HG03520 (cell line): ENCODE measurements around the gene DIS3L2.
"Not testable (repeated sequence)": the region's sequence is repeated elsewhere in the genome, so short reads cannot be mapped to it uniquely, and the experiment has no call there.

Experiments used
- ATAC-seq: cut with Tn5 transposase; IDR thresholded peaks from one replicate; pipeline ENCODE4 v1.9.1; 2021; ENCODE audit warnings: mild to moderate bottlenecking, moderate library complexity; ENCODE audit not compliant: unreplicated experiment

The DIS3L2 gene

DNA sequence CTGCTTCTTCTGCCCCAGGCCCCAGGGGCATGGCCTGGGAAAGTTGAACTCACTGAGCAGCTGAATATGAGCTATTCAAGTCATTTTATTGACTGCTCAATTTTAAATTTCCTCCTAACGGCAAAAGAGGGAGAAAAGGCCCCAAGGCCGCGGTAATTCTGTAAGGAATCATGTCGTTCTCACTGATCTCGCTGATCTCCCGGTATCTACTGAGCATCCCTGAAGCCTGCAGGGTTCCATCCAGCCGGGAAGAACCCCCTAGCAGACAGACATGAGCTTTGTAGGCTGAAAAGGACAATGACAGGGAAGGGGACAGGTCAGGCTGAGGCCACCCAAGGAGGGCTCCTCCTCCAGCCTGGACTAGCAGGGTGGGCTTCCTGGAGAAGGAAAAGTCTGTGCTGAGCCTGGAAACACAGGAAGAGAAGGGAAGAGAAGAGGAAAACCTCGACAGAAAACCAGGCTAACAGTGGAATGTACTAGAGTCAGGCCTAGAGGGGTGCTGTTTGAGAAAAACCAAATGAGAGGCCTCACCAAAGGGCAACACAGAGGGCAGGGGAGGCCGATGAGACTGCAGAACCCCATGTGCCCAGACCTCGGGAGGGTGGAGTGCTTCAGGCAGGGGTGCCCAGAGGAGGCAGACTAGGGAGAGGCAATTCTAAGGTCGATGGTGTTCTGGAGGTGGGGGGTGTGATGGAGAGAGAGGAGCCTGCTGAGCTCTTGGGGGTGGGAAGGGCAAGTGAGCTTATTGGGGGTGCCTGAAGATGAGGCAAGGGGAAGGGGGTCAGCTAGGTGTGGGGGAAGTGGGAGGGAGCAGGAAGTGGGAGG lies 32.4 kb upstream of the DIS3L2 start:
- no peak for ATAC-seq

DNA sequence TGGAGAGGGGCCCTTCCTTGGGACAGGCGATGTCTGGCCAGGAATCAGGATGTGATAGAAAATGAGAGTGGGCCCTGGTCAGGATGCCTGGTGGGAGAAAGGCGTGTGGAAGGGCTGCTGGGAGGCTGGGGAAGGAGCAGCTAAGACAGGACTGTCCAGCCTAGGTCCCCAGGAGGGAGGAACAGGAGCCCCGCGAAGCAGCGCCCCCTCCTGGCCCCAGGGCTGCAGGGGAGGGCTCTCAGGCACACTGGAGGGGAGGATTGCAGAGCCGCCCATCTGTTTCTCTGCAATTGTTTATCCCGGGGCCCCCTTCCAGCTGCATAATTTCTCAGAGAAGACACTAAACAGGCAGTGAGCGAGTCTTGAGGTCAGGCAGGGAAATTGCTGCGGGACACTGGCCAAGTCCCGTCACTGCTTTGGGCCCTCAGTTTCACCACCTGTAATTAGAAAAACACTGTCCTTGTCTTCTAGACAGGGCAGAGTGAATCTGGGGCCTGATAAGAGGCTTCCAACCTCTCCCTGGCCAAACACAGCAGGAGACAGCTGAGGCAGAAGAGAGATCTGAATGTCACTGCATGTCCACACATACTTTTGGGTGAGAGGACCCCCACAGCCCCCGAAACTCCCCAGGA lies 31.4 kb upstream of the DIS3L2 start:
- no peak for ATAC-seq

DNA sequence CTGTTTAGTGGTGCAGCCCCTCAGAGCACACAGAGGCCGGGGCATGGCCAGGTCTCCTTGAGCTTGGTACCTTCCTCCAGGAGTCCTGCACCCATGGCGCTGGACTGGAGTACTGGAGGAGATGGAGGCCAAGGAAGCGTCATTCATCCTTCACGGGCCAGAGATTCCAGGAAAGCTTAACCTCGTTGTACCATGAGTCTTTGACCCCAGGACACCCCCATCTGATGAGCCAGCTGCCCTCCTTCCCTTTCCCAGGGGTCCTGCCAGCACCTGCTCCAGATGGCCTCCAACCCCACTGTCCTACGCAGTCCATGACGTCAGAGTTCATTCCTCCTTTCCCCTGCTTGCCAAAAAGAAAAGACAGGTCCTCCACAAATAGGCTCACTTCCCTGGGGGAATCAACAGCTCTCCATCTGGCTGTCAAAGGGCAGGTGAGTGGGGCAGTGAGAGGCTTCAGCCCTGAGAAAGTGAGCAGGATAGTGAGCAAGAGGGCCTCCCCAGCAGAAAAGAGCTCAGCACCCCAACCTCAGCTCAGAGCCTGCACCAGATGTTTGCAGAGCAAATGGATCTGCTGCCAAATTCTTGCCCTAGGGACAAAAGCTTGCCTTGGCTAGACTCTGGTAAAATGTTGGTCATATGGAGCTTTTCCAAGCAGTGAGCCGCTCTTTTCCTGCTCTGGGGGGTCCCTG lies 30.8 kb upstream of the DIS3L2 start:
- no peak for ATAC-seq

DNA sequence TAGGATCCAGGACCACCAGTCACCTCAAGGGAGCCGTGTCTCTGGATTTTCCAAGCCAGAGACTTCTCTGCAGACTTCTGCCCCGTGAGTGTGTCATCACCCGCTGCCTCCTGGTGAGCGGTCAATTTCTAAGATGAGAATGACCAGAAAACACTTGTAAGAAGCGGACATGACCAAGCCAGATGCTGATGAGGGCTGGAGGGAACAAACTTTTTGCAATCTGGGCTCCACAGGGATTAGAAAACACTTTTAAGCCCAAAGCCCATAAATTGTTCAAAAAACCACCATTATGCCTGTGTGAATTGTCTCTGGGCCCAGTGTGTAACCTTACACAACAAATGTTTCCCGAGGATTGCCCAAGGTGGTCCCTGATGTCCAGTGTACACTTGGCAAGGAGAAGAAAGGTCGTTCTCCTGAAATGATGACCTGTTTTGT lies 30.0 kb upstream of the DIS3L2 start:
- ATAC-seq, result no peak

DNA sequence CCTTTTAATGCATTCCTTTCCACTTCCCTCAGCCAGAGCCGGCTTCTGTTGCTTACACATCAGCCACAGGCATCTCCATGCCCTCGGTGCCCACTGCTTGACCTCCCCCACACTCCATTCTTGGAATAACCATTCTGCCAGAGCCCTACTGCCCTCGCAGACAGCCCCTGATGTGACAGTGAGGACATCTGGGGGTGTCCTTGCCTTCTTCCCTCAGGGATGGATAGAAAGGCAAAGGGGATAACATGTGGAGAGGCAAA lies 28.9 kb upstream of the DIS3L2 start:
- ATAC-seq, result no peak

DNA sequence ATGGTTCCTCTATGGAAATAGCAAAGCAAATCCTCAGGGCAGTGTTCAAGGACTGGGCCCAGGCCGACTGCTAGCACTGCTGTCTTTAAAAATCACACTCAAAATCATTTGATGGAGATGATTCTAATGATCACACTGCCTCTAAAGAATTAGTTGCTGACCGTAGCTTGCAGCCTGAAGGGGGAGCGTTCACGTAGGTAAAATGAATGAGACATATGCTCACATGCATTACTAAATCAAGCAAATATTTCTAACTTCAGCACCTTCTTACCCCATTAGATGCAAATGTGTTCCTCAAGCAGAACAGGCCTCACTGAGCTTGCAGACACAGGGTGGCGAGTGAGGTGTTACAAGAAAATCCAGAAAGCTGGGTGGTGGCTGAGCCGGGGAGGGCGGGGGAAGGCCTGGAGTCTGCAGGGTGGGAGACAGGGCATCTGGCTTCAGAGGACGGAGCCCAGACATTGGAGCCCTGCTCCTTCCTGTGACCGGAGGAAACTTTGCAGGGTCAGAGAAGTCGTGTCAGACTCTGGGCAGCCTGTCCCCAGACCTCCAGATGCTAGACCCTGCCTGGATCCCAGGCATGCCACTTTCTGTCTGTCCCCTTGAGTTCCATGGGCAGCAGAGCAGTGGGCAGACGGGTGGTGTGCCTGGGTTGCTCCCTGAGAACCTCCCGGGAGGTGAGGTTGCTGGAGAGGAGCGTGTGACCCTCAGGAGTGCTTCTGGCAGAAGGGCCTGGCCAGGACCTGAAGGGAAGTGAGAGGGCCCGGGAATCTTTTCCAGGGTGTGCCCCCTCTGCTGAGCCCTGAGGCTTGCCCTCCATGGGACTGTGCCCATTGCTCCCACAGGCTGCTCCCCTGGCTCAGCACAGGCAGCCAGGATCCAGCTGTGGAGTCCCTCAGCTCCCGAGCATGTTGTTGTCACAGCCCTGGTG lies 28.3 kb upstream of the DIS3L2 start:
- ATAC-seq, result no peak

DNA sequence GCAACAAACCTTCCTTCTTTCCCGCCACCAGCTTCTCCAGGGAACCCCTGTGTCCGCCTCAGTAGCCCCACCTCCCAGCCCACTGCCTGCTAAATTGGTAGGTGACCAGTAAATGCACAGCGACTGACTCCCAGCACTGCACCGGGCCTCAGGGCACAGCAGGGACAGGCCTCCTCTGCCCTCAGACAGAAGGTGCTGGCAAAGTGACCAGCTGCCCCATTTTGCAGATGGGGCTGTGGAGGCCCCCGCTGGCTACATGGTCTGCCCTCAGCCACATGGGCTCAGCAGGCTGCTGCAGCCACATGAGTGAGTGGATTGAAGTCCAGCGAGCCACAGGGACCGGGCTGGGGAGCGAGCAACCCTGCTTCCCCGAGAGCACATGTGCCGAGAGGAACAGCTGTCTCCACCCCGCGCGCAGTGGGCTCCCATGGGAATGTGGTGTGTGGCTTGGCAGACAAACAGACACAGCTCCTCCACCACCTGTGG lies 27.6 kb upstream of the DIS3L2 start:
- no peak for ATAC-seq

DNA sequence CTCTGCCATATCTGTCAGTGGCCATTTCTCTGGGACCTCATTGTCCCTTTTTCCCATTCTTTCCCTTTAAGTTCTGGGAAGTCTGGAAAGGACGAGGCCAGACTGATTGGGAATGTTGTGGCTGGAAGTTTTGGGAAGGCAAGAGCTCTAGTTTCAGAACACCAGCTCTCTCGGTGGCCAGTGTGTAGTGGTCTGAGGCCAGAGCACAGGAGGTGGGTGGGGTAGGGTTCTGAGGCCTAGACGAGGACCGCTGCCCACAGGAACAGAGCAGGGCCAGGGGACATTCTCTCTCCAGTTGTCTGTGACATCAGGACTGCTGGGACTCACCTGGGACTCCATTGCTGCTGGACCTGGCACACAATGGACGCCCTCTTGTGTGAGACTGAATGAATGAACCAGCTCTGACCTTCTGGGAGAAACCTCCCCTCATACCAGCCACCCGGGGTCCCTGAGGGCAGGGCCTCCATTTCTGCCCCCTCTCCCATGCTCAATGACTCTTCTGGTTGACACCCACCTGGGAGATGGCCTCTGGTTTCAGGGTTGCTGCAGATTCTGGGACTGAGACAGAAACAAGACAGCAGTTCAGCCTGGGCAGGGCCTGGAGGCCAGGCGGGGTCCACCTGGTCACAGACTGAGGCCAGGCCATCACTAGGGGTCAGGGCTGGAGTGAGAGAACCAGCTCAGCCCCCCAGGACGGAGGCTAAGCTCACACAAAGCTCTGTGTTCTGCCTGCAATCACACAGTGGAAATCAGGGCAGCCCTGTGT lies 26.9 kb upstream of the DIS3L2 start:
- ATAC-seq, result no peak

DNA sequence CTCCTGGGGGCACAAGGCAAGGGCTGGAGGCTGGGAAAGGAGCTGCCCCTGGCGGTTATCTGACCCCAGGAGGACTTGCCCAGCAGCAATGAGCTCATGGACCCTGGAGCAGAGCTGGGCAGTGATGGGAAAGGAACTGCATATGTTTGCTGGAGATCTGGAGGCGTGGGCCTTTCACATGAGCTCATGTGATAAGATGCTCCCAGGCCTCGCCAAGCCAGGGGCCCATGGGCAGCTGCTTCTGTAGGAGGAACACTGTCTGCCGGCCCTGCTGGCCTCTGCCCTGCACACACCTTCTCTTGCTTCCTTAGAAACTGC lies 26.3 kb upstream of the DIS3L2 start:
- ATAC-seq, result no peak

DNA sequence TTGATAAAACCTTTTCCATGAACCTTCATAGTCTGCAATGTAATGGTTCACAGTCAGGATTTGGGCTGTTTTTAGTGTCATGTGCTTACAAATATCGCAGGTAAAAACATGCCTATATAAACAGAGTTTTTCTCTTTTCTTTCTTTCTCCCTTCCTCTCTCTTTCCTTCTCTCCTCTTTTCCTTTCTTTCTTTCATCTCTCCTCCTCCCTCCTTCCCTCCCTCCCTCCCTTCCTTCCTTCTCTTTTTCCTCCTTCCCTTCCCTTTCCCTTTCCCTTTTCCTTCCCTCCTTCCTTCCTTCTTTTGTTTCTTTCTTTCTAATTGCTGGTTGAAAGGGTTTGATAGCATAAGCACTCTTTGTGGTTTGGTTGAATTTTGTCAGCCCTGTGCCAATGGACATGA lies 25.7 kb upstream of the DIS3L2 start:
- no peak for ATAC-seq

DNA sequence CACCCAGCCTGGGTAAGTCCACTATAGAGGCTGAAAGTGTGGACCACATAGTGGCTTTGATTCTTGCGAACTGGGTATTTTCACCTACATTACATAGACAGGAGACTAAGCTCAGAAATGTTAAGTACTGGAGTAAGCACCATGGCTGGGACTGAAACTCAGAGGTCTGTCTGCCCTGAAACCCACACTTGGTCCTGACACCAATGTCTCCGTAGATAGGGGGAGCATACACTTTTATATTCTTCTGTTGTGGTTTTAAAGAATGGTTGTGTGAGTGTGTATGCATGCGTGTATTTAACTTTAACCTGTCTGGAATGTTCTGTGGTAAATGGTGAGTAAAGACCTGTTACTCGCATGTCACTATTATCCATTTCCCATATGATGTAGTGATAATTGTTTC lies 25.0 kb upstream of the DIS3L2 start:
- no peak for ATAC-seq

DNA sequence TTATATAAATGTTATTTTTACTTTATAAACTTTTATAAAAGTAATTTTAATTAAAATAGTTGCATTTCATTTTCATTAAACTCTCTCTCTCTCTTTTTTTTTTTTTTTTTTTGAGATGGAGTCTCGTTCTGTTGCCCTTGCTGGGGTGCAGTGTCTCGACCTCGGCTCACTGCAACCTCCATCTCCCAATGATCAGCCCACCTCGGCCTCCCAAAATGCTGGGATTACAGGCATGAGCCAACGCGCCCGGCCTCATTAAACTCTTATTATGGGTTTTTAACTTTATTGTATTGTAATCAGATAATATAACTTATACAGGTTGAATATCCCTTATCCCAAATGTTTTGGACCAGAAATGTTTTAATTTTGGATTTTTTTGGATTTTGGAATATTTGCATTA lies 24.5 kb upstream of the DIS3L2 start:
- ATAC-seq, result no peak

DNA sequence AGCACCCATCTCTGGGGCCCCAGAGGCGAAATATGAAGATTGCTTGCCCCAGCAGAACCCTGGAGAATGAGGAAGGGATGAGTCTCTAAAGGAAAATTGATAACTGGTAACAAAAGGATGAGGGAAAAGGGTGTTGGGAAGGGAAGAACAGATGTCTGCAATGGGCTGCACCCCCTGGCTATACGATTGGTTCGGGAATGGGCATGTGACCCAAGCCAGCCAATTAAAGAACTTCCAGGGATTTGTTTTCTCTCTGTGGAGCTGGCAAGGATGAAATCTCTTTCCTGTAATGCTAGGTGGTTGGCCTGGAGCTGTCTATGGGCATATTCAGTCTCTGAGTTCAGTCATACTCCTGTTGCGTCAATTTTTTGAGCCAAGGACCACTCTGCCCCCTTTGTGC lies 22.5 kb upstream of the DIS3L2 start:
- no peak for ATAC-seq

DNA sequence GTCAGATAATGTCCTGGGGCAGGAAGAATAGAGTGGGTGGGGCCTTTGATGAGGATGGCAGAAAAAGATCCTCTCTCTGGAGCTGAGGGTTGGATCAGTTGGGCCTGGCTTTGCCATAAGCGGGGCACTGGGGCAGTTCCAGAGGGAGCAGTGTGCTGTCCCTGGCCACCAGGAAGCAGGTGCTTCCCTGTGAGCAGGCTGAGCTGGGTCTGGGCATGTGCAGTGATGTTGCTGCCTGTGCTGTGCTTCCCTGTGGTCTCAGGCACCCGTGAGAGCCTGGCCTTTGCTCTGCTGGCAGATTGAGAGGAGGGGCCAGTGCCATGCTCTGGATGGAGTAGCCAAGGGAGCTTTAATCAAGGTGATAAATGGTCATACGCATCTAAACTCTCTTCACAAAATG lies 20.7 kb upstream of the DIS3L2 start:
- ATAC-seq, result no peak

DNA sequence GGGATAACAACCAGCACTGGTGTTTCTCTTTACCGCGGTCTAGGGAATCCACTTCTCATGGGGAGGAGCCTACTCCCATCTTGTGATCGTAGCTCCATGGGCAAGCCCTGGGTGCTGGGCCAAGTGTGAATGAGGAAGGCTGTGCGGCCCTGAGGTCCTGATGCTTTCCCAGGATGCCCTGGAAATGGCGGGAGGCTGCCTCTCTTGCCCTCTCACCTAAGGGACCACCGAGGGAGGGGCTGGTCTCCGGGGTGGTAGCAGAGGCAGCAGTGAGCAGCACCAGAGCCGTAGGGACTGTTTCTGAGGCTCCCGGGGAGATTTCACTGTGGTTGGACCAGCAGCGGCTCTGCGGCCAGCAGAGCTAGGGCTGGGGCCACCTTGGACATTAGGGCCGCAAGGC lies 19.8 kb upstream of the DIS3L2 start:
- ATAC-seq, result no peak

DNA sequence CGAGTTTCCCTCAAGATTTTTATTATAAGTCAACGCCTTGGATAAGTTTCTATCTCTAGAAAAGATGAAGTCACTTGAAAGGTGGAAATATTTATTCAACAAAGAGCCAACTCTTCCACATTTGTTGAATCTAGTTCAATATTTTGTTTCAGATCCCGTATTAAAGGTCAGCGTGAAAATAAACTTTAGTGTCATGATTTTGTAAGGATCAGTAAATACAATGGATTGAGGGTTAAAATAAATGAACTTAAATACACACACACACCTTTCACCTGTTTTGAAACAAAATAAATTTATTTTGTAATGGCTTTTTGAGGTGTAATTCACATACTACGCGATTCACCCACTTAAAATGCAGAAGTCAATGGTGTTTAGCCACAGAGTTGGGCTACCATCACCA lies 19.3 kb upstream of the DIS3L2 start:
- ATAC-seq, result no peak

DNA sequence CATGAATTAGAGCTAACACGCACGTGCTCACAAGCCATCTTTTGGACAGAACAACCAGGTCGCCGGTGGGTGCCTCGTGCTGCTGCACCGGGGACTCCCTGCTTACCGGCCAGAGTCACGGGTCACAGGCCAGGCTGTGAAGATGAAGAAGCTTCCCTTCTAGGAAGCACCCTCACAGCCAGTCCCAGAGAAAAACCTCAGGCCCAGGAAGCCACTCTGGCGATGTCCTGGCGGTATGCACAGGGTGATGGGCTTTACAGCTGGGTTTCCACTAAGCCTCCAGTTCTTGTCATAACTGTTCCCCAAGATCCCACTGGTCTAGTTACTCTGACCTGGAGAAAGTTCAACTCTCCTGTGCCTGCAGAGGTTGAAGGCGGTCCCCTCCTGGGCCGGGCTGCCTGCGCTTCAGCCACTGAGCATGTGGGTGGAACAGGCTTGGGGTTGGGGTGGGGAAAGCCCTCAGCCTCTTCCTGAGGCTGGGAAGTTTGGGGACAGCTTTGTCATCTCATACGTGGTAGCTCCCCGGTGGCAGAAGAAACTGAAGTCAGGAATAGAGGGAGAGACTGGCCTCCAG lies 15.2 kb upstream of the DIS3L2 start:
- no peak for ATAC-seq

DNA sequence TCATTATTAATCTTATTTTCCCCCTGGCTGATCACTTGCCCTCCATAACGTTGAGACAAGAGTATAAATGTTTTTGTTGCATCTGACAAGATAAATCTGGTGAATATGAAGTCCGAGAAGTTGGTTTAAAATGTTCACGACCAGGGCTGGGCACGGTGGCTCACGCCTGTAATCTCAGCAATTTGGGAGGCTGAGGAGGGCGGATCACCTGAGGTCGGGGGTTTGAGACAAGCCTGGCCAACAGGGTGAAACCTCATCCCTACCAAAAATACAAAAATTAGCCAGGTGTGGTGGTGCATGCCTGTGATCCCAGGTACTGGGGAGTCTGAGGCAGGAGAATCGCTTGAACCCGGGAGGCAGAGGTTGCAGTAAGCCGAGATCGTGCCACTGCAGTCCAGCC lies 14.4 kb upstream of the DIS3L2 start:
- not testable (repeated sequence) for ATAC-seq

DNA sequence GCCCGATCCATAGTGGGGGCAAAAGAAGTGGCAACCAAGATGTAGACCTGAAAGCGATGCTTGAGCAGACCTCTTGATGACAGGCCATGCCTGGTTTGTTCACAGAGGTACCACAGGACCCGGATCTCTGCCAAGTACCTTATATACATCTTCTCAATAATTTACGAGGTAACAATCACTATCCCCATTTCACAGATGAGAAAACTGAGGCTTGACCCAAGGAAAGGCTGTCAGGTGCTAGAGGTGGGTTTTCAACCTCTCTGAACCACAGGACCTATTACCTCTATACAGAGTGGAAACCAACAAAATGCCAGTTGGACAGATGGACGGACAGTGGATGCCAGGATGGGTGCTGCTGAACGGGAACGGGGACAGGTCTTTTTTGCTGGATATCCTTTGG lies 13.8 kb upstream of the DIS3L2 start:
- ATAC-seq, result no peak

DNA sequence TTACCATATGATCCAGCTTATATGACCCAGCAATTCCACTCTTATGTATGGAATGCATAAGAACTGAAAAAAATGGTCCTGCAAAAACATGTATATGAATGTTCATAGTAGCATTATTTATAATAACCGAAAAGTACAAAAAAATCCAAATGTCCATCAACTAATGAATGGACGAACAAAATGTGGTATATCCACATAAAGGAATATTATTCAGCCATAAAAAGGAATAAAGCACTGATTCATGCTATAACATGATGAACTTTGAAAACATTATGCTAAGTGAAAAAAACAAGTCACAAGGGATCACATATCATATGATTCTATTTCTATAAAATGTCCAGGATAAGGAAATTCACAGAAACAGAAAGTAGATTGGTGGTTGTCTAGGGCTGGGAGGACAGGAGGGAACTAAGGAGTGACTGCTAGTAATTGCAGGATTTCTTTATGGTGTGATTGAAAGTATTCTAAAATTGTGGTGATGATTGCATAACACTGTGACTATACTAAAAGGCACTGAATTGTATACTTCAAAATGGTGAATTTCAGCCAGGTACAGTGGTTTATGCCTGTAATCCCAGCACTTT lies 10.0 kb upstream of the DIS3L2 start:
- no peak for ATAC-seq
